ENCODE measurements around the gene PCSK1.
"Not testable (repeated sequence)": the region's sequence is repeated elsewhere in the genome, so short reads cannot be mapped to it uniquely, and the experiment has no call there.

Gene PCSK1

DNA sequence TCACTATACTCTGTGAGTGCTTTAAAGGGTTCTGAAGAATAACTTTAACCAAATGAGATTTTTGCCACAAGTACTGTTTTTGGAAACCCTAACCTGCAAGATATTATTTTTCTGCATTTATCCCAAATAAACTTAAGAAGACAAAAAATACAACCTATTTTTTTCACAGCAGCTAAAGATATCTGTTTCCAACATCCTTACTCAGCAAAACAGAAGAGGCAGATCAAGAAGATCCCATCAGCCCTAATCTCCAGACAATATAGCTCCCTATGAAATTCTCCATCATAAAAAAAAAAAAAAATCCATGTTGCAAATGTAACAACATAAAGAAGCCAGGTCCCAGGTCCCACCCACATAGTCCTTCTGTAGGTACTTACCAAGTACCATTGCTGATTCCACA lies 7.6 kb downstream of the PCSK1 start:
- H3K4me3 ChIP-seq (ENCODE audit: low read length): no peak overlapping the region
- H3K27me3 ChIP-seq (ENCODE audit: control insufficient read depth, insufficient read depth, low read length): peaks cover 10% of the 10 kb centered on the region
- no peaks in the 10 kb centered on the region for H3K9me3 ChIP-seq (ENCODE audit: control insufficient read depth, low read depth, low read length)
- H3K27ac ChIP-seq (ENCODE audit: low read length): no peak overlapping the region
- no peaks in the 10 kb centered on the region for H3K36me3 ChIP-seq (ENCODE audit: control insufficient read depth, low read depth, low read length)
- no peak overlapping the region for H3K9ac ChIP-seq (ENCODE audit: low read length)
- no peaks in the 10 kb centered on the region for H3K4me1 ChIP-seq (ENCODE audit: control insufficient read depth, low read depth, low read length)

DNA sequence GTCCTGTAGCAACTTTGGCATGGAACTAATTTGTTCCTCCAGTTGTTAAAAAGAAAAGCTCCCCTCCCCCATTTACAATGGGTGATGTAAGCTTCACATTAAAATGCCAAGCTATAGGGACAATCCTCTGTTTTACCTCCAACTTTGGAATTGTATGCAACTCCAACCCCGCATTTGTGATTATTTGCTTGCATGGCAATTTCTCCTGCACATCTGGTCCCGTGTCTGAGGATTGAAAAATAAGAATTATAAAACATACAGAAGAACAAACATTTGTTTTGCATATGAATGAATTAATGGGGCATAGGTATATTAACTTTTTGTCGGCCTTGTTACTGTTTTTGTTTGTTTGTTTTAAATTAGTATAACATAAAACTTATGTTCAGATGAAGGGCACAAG lies 17.2 kb downstream of the PCSK1 start:
- H3K4me3 ChIP-seq (ENCODE audit: low read length): no peak overlapping the region
- H3K9ac ChIP-seq (ENCODE audit: low read length): no peak overlapping the region
- H3K27me3 ChIP-seq (ENCODE audit: control insufficient read depth, insufficient read depth, low read length): no peaks in the 10 kb centered on the region
- H3K27ac ChIP-seq (ENCODE audit: low read length): no peak overlapping the region
- H3K36me3 ChIP-seq (ENCODE audit: control insufficient read depth, low read depth, low read length): no peaks in the 10 kb centered on the region
- H3K9me3 ChIP-seq (ENCODE audit: control insufficient read depth, low read depth, low read length): no peaks in the 10 kb centered on the region
- no peaks in the 10 kb centered on the region for H3K4me1 ChIP-seq (ENCODE audit: control insufficient read depth, low read depth, low read length)

DNA sequence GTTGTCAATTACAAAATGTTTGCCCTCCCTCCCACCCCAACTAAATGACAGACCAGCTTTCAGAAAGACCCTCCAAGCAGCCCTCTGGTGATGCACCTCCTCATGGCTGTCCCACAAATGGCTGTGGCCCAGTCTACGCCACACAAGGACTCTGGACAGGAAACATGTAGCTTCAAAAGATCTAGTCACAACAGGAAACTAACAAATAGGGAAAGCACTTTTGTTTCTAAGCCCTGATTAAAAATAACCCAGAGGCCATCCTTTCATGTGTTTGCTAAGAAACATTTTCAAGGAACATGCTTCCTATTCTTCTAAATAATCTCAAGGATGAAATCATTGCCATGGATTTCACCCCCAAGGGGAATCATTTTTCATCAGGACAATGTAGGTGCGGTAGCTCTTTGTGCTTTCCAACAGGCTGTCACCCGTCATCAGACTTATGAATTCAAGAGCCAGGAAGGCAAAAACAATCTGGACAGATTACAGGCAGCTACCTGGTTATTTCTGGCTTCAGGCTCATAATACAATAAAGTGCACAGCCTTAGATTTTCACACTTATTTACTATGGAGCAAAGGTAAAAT lies 20.1 kb downstream of the PCSK1 start:
- no peaks in the 10 kb centered on the region for H3K27me3 ChIP-seq (ENCODE audit: control insufficient read depth, insufficient read depth, low read length)
- H3K4me1 ChIP-seq (ENCODE audit: control insufficient read depth, low read depth, low read length): no peaks in the 10 kb centered on the region
- no peak overlapping the region for H3K4me3 ChIP-seq (ENCODE audit: low read length)
- no peak overlapping the region for H3K9ac ChIP-seq (ENCODE audit: low read length)
- H3K9me3 ChIP-seq (ENCODE audit: control insufficient read depth, low read depth, low read length): no peaks in the 10 kb centered on the region
- H3K36me3 ChIP-seq (ENCODE audit: control insufficient read depth, low read depth, low read length): no peaks in the 10 kb centered on the region
- no peak overlapping the region for H3K27ac ChIP-seq (ENCODE audit: low read length)

DNA sequence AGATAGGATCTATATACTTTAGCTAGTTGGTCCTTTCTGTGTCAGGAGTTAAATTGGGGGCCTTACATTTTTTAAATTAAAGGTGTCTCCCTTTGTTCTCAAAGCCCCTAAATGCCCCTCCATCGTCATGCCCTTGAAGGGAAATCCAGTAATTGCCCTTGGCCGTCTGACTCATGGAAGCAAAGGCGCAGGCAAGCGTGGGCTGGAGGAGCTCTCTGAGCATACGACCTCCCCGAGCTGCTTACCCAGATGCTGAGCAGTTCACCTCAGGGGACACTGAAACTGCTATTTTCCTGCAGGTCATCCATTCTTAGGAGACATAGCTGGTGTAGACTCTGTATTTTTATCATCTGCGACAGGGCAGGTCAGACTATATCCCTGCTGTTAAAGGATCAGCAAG lies 23.0 kb downstream of the PCSK1 start:
- Histone ChIP-seq H3K4me1 (ENCODE audit: control insufficient read depth, low read depth, low read length) (no peaks in the 10 kb centered on the region), H3K9me3 (ENCODE audit: control insufficient read depth, low read depth, low read length) (no peaks in the 10 kb centered on the region), H3K4me3 (ENCODE audit: low read length) (no peak overlapping the region), H3K27ac (ENCODE audit: low read length) (no peak overlapping the region), H3K36me3 (ENCODE audit: control insufficient read depth, low read depth, low read length) (no peaks in the 10 kb centered on the region), H3K9ac (ENCODE audit: low read length) (no peak overlapping the region), H3K27me3 (ENCODE audit: control insufficient read depth, insufficient read depth, low read length) (no peaks in the 10 kb centered on the region)

DNA sequence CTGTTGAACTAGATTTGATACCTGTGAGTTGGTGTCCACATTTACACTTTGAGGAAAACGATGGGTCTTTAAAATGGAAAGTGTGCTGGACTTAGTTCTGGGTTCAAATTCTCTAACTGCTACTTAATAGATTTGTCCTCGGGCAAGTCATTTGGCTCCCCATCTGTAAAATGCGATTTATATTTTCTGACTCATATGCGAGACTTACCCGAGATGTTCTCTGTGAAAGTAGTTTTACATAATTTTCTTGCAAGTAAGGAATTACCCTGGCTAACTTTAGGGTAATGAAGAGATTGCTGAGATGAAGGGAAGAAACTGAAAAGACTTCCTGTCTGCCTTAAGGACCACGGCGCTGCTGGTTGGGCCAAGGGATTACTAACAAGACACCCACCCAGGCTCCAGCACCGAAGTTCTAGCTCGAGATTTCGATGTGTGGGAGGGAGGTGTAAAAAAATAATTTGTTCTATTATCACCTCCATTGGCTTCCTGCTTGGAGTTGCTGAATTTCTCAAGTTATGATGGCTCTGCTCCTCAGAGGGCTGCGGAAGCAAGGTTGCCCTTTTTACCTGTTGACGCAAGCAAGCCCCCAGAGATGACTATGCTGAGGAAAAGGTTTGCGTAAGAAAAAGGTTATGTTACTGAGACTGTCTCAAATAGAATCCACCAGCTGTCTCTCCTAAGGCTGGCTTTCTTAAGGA lies 24.1 kb downstream of the PCSK1 start:
- Histone ChIP-seq H3K27ac (ENCODE audit: low read length) (no peak overlapping the region), H3K9ac (ENCODE audit: low read length) (no peak overlapping the region), H3K4me3 (ENCODE audit: low read length) (no peak overlapping the region), H3K4me1 (ENCODE audit: control insufficient read depth, low read depth, low read length) (no peaks in the 10 kb centered on the region), H3K27me3 (ENCODE audit: control insufficient read depth, insufficient read depth, low read length) (no peaks in the 10 kb centered on the region), H3K9me3 (ENCODE audit: control insufficient read depth, low read depth, low read length) (no peaks in the 10 kb centered on the region), H3K36me3 (ENCODE audit: control insufficient read depth, low read depth, low read length) (no peaks in the 10 kb centered on the region)

DNA sequence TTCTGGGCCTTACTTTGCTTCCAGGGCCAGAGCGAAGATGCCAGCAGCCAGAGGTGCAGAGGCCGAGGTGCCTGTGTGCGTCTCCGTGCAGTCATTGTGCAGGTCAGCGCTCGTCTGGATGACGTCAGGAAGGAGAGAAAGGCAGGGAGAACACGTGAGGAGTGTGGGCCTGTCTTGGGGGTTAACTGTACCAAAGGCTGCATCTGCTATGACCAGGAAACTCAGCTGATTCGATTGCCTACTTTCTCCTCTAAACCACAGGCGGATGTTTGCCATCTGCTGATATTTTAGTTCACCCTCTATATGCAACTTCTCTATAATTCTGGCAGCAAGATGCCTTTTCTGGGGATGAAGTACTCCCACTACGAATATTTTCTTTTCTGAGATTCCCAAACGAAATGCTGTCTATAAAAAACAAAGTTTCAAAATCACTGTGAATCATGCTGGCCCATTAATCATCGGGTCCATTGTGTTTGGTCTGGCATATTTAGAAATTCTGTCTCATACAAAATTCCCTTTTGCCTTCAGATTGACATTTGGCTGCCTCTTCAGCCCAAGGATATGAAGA lies 24.8 kb downstream of the PCSK1 start:
- H3K4me3 ChIP-seq (ENCODE audit: low read length): no peak overlapping the region
- no peaks in the 10 kb centered on the region for H3K9me3 ChIP-seq (ENCODE audit: control insufficient read depth, low read depth, low read length)
- H3K9ac ChIP-seq (ENCODE audit: low read length): no peak overlapping the region
- no peaks in the 10 kb centered on the region for H3K36me3 ChIP-seq (ENCODE audit: control insufficient read depth, low read depth, low read length)
- no peaks in the 10 kb centered on the region for H3K27me3 ChIP-seq (ENCODE audit: control insufficient read depth, insufficient read depth, low read length)
- H3K4me1 ChIP-seq (ENCODE audit: control insufficient read depth, low read depth, low read length): no peaks in the 10 kb centered on the region
- no peak overlapping the region for H3K27ac ChIP-seq (ENCODE audit: low read length)

DNA sequence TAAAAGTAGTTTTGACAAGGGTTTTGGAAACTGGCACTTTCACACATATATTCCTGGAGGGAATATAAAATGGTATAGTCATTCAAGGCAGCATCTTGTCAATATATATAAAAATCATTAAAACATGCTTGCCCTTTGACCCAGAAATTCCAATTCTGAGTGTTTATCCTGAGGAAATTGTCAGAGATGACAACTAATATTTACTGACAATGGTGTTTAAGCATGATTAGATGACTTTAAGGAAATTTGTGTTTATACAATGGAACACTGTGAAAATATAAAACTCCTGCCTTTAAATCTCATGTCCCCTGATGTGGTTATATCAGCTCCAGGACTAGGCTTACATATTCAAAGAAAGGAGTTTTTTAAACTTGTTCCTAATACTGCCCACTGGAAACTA lies 25.6 kb downstream of the PCSK1 start:
- Histone ChIP-seq H3K9ac (ENCODE audit: low read length) (no peak overlapping the region), H3K36me3 (ENCODE audit: control insufficient read depth, low read depth, low read length) (no peaks in the 10 kb centered on the region), H3K27me3 (ENCODE audit: control insufficient read depth, insufficient read depth, low read length) (no peaks in the 10 kb centered on the region), H3K27ac (ENCODE audit: low read length) (no peak overlapping the region), H3K4me1 (ENCODE audit: control insufficient read depth, low read depth, low read length) (no peaks in the 10 kb centered on the region), H3K9me3 (ENCODE audit: control insufficient read depth, low read depth, low read length) (no peaks in the 10 kb centered on the region), H3K4me3 (ENCODE audit: low read length) (no peak overlapping the region)

DNA sequence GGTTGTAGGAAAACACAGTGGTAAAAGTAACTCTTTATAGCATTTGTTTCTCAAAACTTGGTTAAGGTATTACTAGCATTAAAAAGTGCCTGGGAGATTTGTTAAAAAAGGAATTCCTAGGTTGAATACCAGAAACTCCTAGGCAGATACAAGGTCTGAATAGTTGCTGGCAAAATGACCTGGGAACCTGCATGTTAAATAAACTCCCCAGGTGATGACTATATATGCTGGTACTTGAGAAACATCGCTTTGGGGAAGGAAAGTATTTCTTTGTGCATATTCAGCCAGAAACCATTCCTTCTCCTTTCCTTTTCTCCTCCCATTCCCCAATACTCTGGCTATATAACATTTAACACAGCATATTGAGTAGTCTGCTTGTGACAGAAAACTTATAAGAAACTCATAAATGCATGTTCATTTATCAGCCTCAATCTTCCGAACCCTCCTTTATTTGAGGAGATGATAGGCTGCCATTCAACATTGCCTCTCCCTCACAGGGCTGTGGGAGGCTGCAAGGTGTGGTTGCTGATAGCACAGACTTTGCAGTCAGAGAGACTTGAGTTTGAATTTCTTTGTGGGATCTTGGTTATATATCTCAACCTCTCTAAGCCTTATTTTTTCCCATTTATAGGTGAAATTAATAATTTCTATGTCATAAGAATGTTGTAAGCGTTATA lies 28.7 kb downstream of the PCSK1 start:
- Histone ChIP-seq H3K4me3 (ENCODE audit: low read length) (no peak overlapping the region), H3K9ac (ENCODE audit: low read length) (no peak overlapping the region), H3K4me1 (ENCODE audit: control insufficient read depth, low read depth, low read length) (no peaks in the 10 kb centered on the region), H3K9me3 (ENCODE audit: control insufficient read depth, low read depth, low read length) (no peaks in the 10 kb centered on the region), H3K27me3 (ENCODE audit: control insufficient read depth, insufficient read depth, low read length) (no peaks in the 10 kb centered on the region), H3K27ac (ENCODE audit: low read length) (no peak overlapping the region), H3K36me3 (ENCODE audit: control insufficient read depth, low read depth, low read length) (no peaks in the 10 kb centered on the region)

DNA sequence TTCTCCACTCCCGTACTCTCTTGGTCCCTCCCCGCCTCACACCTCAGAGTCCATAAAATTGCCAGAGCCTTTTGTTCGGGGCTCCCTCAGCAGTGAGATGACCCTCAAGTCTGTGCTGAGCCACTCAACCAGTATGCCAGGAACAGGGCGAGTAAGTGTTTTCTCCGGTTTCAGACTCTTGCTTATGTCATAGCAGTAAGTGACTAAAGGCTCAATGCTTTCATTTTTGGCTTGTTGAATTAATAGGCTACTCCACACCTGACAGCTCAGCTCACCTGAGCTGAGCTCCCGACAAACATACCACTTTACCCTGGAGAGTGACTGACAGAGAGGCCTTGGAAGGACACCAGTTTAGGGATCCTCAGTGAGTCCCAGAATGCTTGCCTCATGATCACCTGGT lies 30.5 kb downstream of the PCSK1 start:
- Histone ChIP-seq H3K27ac (ENCODE audit: low read length) (no peak overlapping the region), H3K36me3 (ENCODE audit: control insufficient read depth, low read depth, low read length) (no peaks in the 10 kb centered on the region), H3K4me1 (ENCODE audit: control insufficient read depth, low read depth, low read length) (no peaks in the 10 kb centered on the region), H3K9ac (ENCODE audit: low read length) (no peak overlapping the region), H3K27me3 (ENCODE audit: control insufficient read depth, insufficient read depth, low read length) (no peaks in the 10 kb centered on the region), H3K9me3 (ENCODE audit: control insufficient read depth, low read depth, low read length) (no peaks in the 10 kb centered on the region), H3K4me3 (ENCODE audit: low read length) (no peak overlapping the region)

DNA sequence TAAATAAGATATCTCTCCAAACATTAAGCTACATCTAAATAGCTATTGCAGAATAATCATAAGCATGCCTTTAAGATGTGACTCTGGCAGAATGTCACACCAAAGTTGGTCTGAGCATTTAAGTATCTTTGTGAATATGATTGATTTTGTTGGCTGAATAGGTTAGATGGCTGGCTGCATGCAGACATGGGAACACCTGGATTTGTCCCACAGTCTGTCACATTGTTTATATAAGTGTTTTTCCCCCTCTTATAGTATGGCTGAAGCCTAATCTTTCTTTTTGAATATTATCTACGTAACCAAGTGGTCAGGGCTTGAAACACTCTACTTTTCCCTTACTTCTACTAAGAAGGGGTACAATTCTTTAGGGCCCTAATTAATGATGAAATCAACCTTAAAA lies 36.2 kb downstream of the PCSK1 start:
- Histone ChIP-seq H3K27me3 (ENCODE audit: control insufficient read depth, insufficient read depth, low read length) (no peaks in the 10 kb centered on the region), H3K4me3 (ENCODE audit: low read length) (no peak overlapping the region), H3K4me1 (ENCODE audit: control insufficient read depth, low read depth, low read length) (no peaks in the 10 kb centered on the region), H3K9ac (ENCODE audit: low read length) (no peak overlapping the region), H3K36me3 (ENCODE audit: control insufficient read depth, low read depth, low read length) (no peaks in the 10 kb centered on the region), H3K9me3 (ENCODE audit: control insufficient read depth, low read depth, low read length) (no peaks in the 10 kb centered on the region), H3K27ac (ENCODE audit: low read length) (no peak overlapping the region)

DNA sequence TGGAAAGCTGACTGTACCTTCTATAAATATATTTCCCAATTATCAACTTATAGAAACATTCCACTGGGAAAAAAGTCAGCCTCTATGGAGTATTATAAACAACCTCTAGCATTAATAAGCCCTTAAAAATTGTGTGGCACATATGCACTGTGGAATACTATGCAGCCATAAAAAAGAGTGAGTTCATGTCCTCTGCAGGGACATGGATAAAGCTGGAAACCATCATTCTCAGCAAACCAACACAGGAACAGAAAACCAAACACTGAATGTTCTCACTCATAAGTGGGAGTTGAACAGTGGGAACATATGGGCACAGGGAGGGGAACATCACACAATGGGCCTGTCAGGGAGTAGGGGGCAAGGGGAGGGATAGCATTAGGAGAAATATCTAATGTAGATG lies 37.8 kb downstream of the PCSK1 start:
- H3K27ac ChIP-seq (ENCODE audit: low read length); H3K9ac ChIP-seq (ENCODE audit: low read length); H3K27me3 ChIP-seq (ENCODE audit: control insufficient read depth, insufficient read depth, low read length); H3K4me1 ChIP-seq (ENCODE audit: control insufficient read depth, low read depth, low read length); H3K9me3 ChIP-seq (ENCODE audit: control insufficient read depth, low read depth, low read length); H3K36me3 ChIP-seq (ENCODE audit: control insufficient read depth, low read depth, low read length); H3K4me3 ChIP-seq (ENCODE audit: low read length): not testable (repeated sequence)

DNA sequence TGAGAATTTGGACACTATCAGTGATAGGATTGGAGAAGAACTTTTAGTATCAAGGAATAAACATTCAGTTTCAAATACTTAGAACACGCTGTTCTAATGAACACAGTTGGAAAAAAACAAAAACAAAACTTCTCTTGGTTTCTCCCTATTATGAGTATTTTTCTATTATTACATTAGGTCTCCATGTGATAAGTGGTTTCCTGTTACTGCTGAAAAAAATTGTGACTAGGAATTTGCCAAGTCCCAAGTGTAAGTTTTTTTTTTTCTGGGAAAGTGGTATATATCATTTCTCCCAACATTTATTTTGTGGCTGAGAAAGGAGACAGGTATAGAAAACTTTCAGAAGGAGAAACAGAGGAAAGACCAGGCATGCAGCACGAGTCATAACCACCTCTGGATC lies 41.1 kb downstream of the PCSK1 start:
- Histone ChIP-seq H3K27me3 (ENCODE audit: control insufficient read depth, insufficient read depth, low read length) (no peaks in the 10 kb centered on the region), H3K9me3 (ENCODE audit: control insufficient read depth, low read depth, low read length) (no peaks in the 10 kb centered on the region), H3K9ac (ENCODE audit: low read length) (no peak overlapping the region), H3K4me3 (ENCODE audit: low read length) (no peak overlapping the region), H3K4me1 (ENCODE audit: control insufficient read depth, low read depth, low read length) (no peaks in the 10 kb centered on the region), H3K36me3 (ENCODE audit: control insufficient read depth, low read depth, low read length) (no peaks in the 10 kb centered on the region), H3K27ac (ENCODE audit: low read length) (no peak overlapping the region)
